CD4-positive, alpha-beta T cell treated with Interferon alpha-2 for 1 hour (primary cell): ENCODE measurements around the gene DNAH14.
"Not testable (repeated sequence)": the region's sequence is repeated elsewhere in the genome, so short reads cannot be mapped to it uniquely, and the experiment has no call there.

Source experiments
- DNase-seq, 2 donors: peaks; one replicate each; pipeline ENCODE4 v3.0.0-alpha.2; 2020 to 2022

DNAH14 gene

GRCh38 chr1:225004396-225004795 is 74.9 kb downstream of the DNAH14 start:
- DNase-seq, result no peak

GRCh38 chr1:225006352-225006751 is 76.9 kb downstream of the DNAH14 start:
- DNase-seq, result not testable (repeated sequence)

- DNase-seq, result not testable (repeated sequence)
Measured at GRCh38 chr1:225008050-225008449, 78.6 kb downstream of the DNAH14 start.

GRCh38 chr1:225021037-225021436 is 91.6 kb downstream of the DNAH14 start:
- no peak for DNase-seq

- DNase-seq, result no peak
Measured at GRCh38 chr1:225026701-225027100, 97.2 kb downstream of the DNAH14 start.

GRCh38 chr1:225036441-225036840 is 107.0 kb downstream of the DNAH14 start:
- DNase-seq, result not testable (repeated sequence)

GRCh38 chr1:225042263-225042662 is 112.8 kb downstream of the DNAH14 start:
- no peak for DNase-seq

GRCh38 chr1:225044258-225044657 is 114.8 kb downstream of the DNAH14 start:
- no peak for DNase-seq

- no peak for DNase-seq
Measured at GRCh38 chr1:225049594-225049993, 120.1 kb downstream of the DNAH14 start.

GRCh38 chr1:225063722-225064121 is 134.2 kb downstream of the DNAH14 start:
- DNase-seq, result no peak

- no peak for DNase-seq
Measured at GRCh38 chr1:225070972-225071371, 141.5 kb downstream of the DNAH14 start.

- DNase-seq, result no peak
Measured at GRCh38 chr1:225097175-225097574, 167.7 kb downstream of the DNAH14 start.

GRCh38 chr1:225111000-225111399 is 181.5 kb downstream of the DNAH14 start:
- DNase-seq, result no peak

GRCh38 chr1:225113265-225113664 is 183.8 kb downstream of the DNAH14 start:
- DNase-seq, result no peak

- no peak for DNase-seq
Measured at GRCh38 chr1:225114354-225114990, 185.0 kb downstream of the DNAH14 start.

- no peak for DNase-seq
Measured at GRCh38 chr1:225119307-225119706, 189.8 kb downstream of the DNAH14 start.

- no peak for DNase-seq
Measured at GRCh38 chr1:225121095-225121494, 191.6 kb downstream of the DNAH14 start.

- no peak for DNase-seq
Measured at GRCh38 chr1:225131869-225132268, 202.4 kb downstream of the DNAH14 start.

GRCh38 chr1:225137976-225138375 is 208.5 kb downstream of the DNAH14 start:
- no peak for DNase-seq

GRCh38 chr1:225143001-225143400 is 213.5 kb downstream of the DNAH14 start:
- no peak for DNase-seq

- no peak for DNase-seq
Measured at GRCh38 chr1:225146478-225146877, 217.0 kb downstream of the DNAH14 start.

- not testable (repeated sequence) for DNase-seq
Measured at GRCh38 chr1:225147791-225148190, 218.3 kb downstream of the DNAH14 start.

- no peak for DNase-seq
Measured at GRCh38 chr1:225152061-225152460, 222.6 kb downstream of the DNAH14 start.

- DNase-seq, result no peak
Measured at GRCh38 chr1:225155555-225155954, 226.1 kb downstream of the DNAH14 start.

- no peak for DNase-seq
Measured at GRCh38 chr1:225156254-225156653, 226.8 kb downstream of the DNAH14 start.
